B cell (primary cell): Measurements from ENCODE around the gene TRIM50. TPM values are rescaled to one million over a fixed set of nuclear protein-coding genes. Genes with fewer than 3 reads are reported as not detected.

Experiments used
- ATAC-seq: fragments of 200-7000 bp; cut with Tn5 transposase; one replicate; pipeline ENCODE4 v1.10.0; 2021; ENCODE audit warnings: low read depth, mild to moderate bottlenecking, moderate number of reproducible peaks, moderate library complexity
- CTCF ChIA-PET: fragments of 350-600 bp; sonication (Branson Sonifier 250); formaldehyde crosslinking; loops from one replicate; lab custom pipeline; 2021; ENCODE audit warnings: antibody characterized with exemption, inconsistent platforms; lab: Charles Lee
- POLR2A ChIA-PET: fragments of 350-600 bp; sonication (Branson Sonifier 250); formaldehyde crosslinking; loops from one replicate; lab custom pipeline; 2021; ENCODE audit warnings: antibody characterized with exemption; lab: Charles Lee
- DNase-seq: peaks from one replicate; pipeline ENCODE4 v3.0.0; 2013
- H2AFZ ChIP-seq: 2 replicates; pipeline ENCODE4 v1.6.1; 2012; ENCODE audit warnings: mild to moderate bottlenecking, low read depth, low read length; ENCODE audit not compliant: insufficient read depth, poor library complexity, severe bottlenecking
- H3K27ac ChIP-seq, 2 donors: 1 replicate in 1 of 2; 2 replicates in 1 of 2; pipeline ENCODE4 v1.5.1; 2012 to 2013; ENCODE audit warnings: low read length in 2 of 2, mild to moderate bottlenecking in 2 of 2, moderate library complexity in 1 of 2
- H3K27me3 ChIP-seq, 4 experiments: fragments of 200-600 bp in 1 of 4; sonication (generic) in 1 of 4; replicated peaks in 1 of 4; 1 replicate in 2 of 4; 2 replicates in 2 of 4; pipeline versions ENCODE4 v1.6.1 to v1.7.0; 2013 to 2016; ENCODE audit warnings: low read length in 3 of 4, mild to moderate bottlenecking in 2 of 4, mixed read lengths in 1 of 4, moderate library complexity in 1 of 4; ENCODE audit not compliant: insufficient read depth in 4 of 4, control insufficient read depth in 3 of 4; ENCODE audit errors: control extremely low read depth in 1 of 4
- H3K36me3 ChIP-seq, 2 experiments: replicated peaks in 1 of 2; 1 replicate in 1 of 2; 2 replicates in 1 of 2; pipeline versions ENCODE4 v1.6.1 to v1.7.1; 2013; ENCODE audit warnings: low read length in 1 of 2; ENCODE audit not compliant: insufficient read depth in 2 of 2, control insufficient read depth in 1 of 2; ENCODE audit errors: control extremely low read depth in 1 of 2, extremely low read depth in 1 of 2
- H3K4me1 ChIP-seq, 2 donors: fragments of 200-600 bp in 1 of 2; sonication (generic) in 1 of 2; 1 replicate in 1 of 2; 2 replicates in 1 of 2; pipeline versions ENCODE4 v1.5.1 to v1.6.1; 2013 to 2017; ENCODE audit warnings: low read length in 2 of 2; ENCODE audit not compliant: control insufficient read depth in 2 of 2, insufficient read depth in 2 of 2
- H3K4me2 ChIP-seq: replicated peaks from 2 replicates; pipeline ENCODE3; 2012; ENCODE audit warnings: mild to moderate bottlenecking, low read depth, low read length; ENCODE audit not compliant: poor library complexity, severe bottlenecking
- H3K4me3 ChIP-seq, 5 experiments: fragments of 200-600 bp in 1 of 5; sonication (generic) in 1 of 5; 1 replicate in 3 of 5; 2 replicates in 2 of 5; pipeline versions ENCODE4 v1.5.1 to v1.7.0; 2011 to 2016; ENCODE audit warnings: low read length in 4 of 5, mild to moderate bottlenecking in 4 of 5, low read depth in 2 of 5, control low read depth in 1 of 5, moderate library complexity in 1 of 5; ENCODE audit not compliant: insufficient read depth in 1 of 5; ENCODE audit errors: control extremely low read depth in 1 of 5, extremely low read depth in 1 of 5
- H3K79me2 ChIP-seq: fragments of 200-600 bp; sonication (generic); one replicate; pipeline ENCODE4 v1.6.0; 2016; ENCODE audit warnings: low read length; ENCODE audit not compliant: control insufficient read depth, insufficient read depth
- H3K9ac ChIP-seq: fragments of 200-600 bp; sonication (generic); 2 replicates; pipeline ENCODE4 v1.6.1; 2017; ENCODE audit warnings: mild to moderate bottlenecking, low read length, moderate library complexity
- H3K9me3 ChIP-seq, 3 donors: one replicate each; pipeline versions ENCODE4 v1.6.1 to v1.7.1; 2013; ENCODE audit warnings: low read length in 2 of 3; ENCODE audit not compliant: control insufficient read depth in 2 of 3, insufficient read depth in 1 of 3; ENCODE audit errors: control extremely low read depth in 1 of 3
- H4K20me1 ChIP-seq: 2 replicates; pipeline ENCODE4 v1.6.0; 2012; ENCODE audit warnings: mild to moderate bottlenecking, low read length; ENCODE audit not compliant: insufficient read depth, control insufficient read depth, poor library complexity, severe bottlenecking
- H3K27ac Mint-ChIP-seq: one replicate; pipeline ENCODE4 v1.8.0; 2021; ENCODE audit warnings: mixed read lengths
- H3K27me3 Mint-ChIP-seq: one replicate; pipeline ENCODE4 v1.8.0; 2021; ENCODE audit warnings: mixed read lengths
- H3K4me1 Mint-ChIP-seq: one replicate; pipeline ENCODE4 v1.8.0; 2021; ENCODE audit warnings: mixed read lengths
- H3K4me3 Mint-ChIP-seq: one replicate; pipeline ENCODE4 v1.8.0; 2021; ENCODE audit warnings: mixed read lengths
- H3K9me3 Mint-ChIP-seq: one replicate; pipeline ENCODE4 v1.8.0; 2022; ENCODE audit warnings: mixed read lengths; ENCODE audit not compliant: insufficient read depth
- CTCF ChIP-seq: fragments of 200-600 bp; IDR thresholded peaks from one replicate; pipeline ENCODE4 v1.8.0; 2022; ENCODE audit warnings: antibody characterized with exemption, mild to moderate bottlenecking
- EZH2 ChIP-seq: IDR thresholded peaks from 2 replicates; pipeline ENCODE4 v1.6.1; 2012; ENCODE audit warnings: borderline replicate concordance, low read depth, mild to moderate bottlenecking, moderate library complexity, low read length; ENCODE audit not compliant: insufficient read depth, poor library complexity, severe bottlenecking
- WGBS: methylation state at CpG from one replicate; pipeline ENCODE4 v1.1.5; 2013; ENCODE audit warnings: missing lambda C conversion rate; ENCODE audit not compliant: insufficient coverage; 5-methylcytosine and 5-hydroxymethylcytosine counted together
- intact Hi-C: fragments of 100-400 bp; cut with micrococcal nuclease; formaldehyde crosslinking; loops from one replicate; pipeline ENCODE4 v1.10.0; 2022
- polyA plus RNA-seq: library from polyadenylated mRNA; depleted of rRNA; stranded (reverse); fragments of >200 nt; gene quantifications from 2 replicates; pipeline ENCODE4 v1.2.3, GENCODE V29; 2012
- total RNA-seq, 2 donors: library from RNA; stranded (reverse); fragments of 120-200 nt in 1 of 2; gene quantifications; 1 replicate in 1 of 2; 2 replicates in 1 of 2; pipeline versions ENCODE4 v1.2.3 to v1.2.4, GENCODE V29; 2013 to 2022

Gene TRIM50
- total and polyA plus RNA-seq, 2 donors (not counting 1 experiment from before 2014, with no cell fraction given) = not detected

GRCh38 chr7:73351447-73352167 lies 23.7 kb upstream of the TRIM50 start:
- H3K27me3 ChIP-seq = no peaks in the 10 kb centered on the region
- no peaks in the 10 kb centered on the region for H3K36me3 ChIP-seq
- H3K4me3 ChIP-seq = no peak overlapping the region
- 93% methylated on average over 4 of the region's 6 CpGs for WGBS
- Mint-ChIP-seq H3K4me3 (no peak overlapping the region), H3K9me3 (peaks cover 4% of the 10 kb centered on the region), H3K4me1 (no peaks in the 10 kb centered on the region), H3K27ac (no peak overlapping the region), H3K27me3 (peaks cover 3% of the 10 kb centered on the region)
- H3K27ac ChIP-seq = no peak overlapping the region
- no peaks in the 10 kb centered on the region for H3K79me2 ChIP-seq
- peaks cover 0 to 4% (median 0%) of the 10 kb centered on the region in 3 donors for H3K9me3 ChIP-seq
- H2AFZ ChIP-seq = no peak overlapping the region
- ChIA-PET CTCF (no interaction called here), POLR2A (no interaction called here)
- TF ChIP-seq EZH2 (no peak), CTCF (no peak)
- intact Hi-C loops = no loop called here
- no peak for ATAC-seq
- no peak overlapping the region for H3K4me2 ChIP-seq
- no peak for DNase-seq
- H3K4me1 ChIP-seq = no peaks in the 10 kb centered on the region
- H4K20me1 ChIP-seq = no peaks in the 10 kb centered on the region
- H3K9ac ChIP-seq = no peak overlapping the region

GRCh38 chr7:73350306-73351068 lies 22.6 kb upstream of the TRIM50 start:
- no peaks in the 10 kb centered on the region for H3K79me2 ChIP-seq
- H3K9me3 ChIP-seq = peaks cover 0 to 4% (median 0%) of the 10 kb centered on the region in 3 donors
- DNase-seq (no peak), ATAC-seq (no peak)
- ChIA-PET POLR2A (no interaction called here), CTCF (no interaction called here)
- intact Hi-C loops = no loop called here
- no peaks in the 10 kb centered on the region for H4K20me1 ChIP-seq
- no peaks in the 10 kb centered on the region for H3K36me3 ChIP-seq
- no peak overlapping the region for H3K4me3 ChIP-seq
- H3K9me3 Mint-ChIP-seq = peaks cover 4% of the 10 kb centered on the region
- no peaks in the 10 kb centered on the region for H3K4me1 Mint-ChIP-seq
- H3K27ac ChIP-seq = no peak overlapping the region
- no peak overlapping the region for H2AFZ ChIP-seq
- WGBS = 95% methylated on average over 5 of the region's 12 CpGs
- no peaks in the 10 kb centered on the region for H3K27me3 ChIP-seq
- no peak overlapping the region for H3K27ac Mint-ChIP-seq
- peaks cover 8% of the 10 kb centered on the region for H3K27me3 Mint-ChIP-seq
- no peak overlapping the region for H3K4me3 Mint-ChIP-seq
- no peaks in the 10 kb centered on the region for H3K4me1 ChIP-seq
- no peak for TF ChIP-seq CTCF
- TF ChIP-seq EZH2 = no peak
- H3K4me2 ChIP-seq = no peak overlapping the region
- H3K9ac ChIP-seq = no peak overlapping the region
